SU-DHL-6 (cell line): ENCODE data around the gene MYH15.

Experiments used
- H2AFZ ChIP-seq: fragments of 200-600 bp; sonication (generic); 2 replicates; pipeline ENCODE4 v1.6.1; 2014; ENCODE audit warnings: low read depth, mild to moderate bottlenecking, moderate library complexity, mixed read lengths, antibody characterized with exemption, low read length; ENCODE audit not compliant: severe bottlenecking
- H3F3A ChIP-seq: fragments of 200-600 bp; shearing (Covaris generic); 2 replicates; pipeline ENCODE4 v1.6.0; 2016; ENCODE audit warnings: antibody characterized with exemption, mild to moderate bottlenecking; ENCODE audit not compliant: insufficient read depth
- H3K27ac ChIP-seq: fragments of 200-600 bp; sonication (generic); 2 replicates; pipeline ENCODE4 v1.5.1; 2016; ENCODE audit warnings: low read depth, mild to moderate bottlenecking, low read length, moderate library complexity, mixed read lengths
- H3K27me3 ChIP-seq: fragments of 200-600 bp; sonication (generic), shearing (Covaris generic); 2 replicates; pipeline ENCODE4 v1.6.0; 2014; ENCODE audit warnings: mild to moderate bottlenecking, low read length
- H3K36me3 ChIP-seq: fragments of 200-600 bp; sonication (generic); 2 replicates; pipeline ENCODE4 v1.6.1; 2014; ENCODE audit warnings: mild to moderate bottlenecking, low read length, mixed read lengths
- H3K4me2 ChIP-seq: fragments of 300-600, 200-600 bp; shearing (Covaris generic), sonication (generic); 2 replicates; pipeline ENCODE4 v1.6.0; 2014; ENCODE audit warnings: low read length, low read depth, mild to moderate bottlenecking; ENCODE audit not compliant: poor library complexity, severe bottlenecking
- H3K4me3 ChIP-seq: fragments of 200-600 bp; sonication (generic); 2 replicates; pipeline ENCODE4 v1.5.1; 2014; ENCODE audit warnings: antibody characterized with exemption, low read length, mild to moderate bottlenecking, mixed read lengths; ENCODE audit not compliant: insufficient read depth, poor library complexity, severe bottlenecking
- H3K79me2 ChIP-seq: fragments of 200-600 bp; sonication (generic); 2 replicates; pipeline ENCODE4 v1.6.1; 2014; ENCODE audit warnings: mild to moderate bottlenecking, low read length, moderate library complexity; ENCODE audit not compliant: insufficient read depth
- H3K9ac ChIP-seq: fragments of 200-600 bp; sonication (generic); 2 replicates; pipeline ENCODE4 v1.7.0; 2014; ENCODE audit warnings: mild to moderate bottlenecking, low read length
- H3K9me2 ChIP-seq: fragments of 200-600 bp; sonication (generic); replicated peaks from 2 replicates; pipeline ENCODE4 v1.6.1; 2014; ENCODE audit warnings: low read length; ENCODE audit not compliant: insufficient read depth
- H3K9me3 ChIP-seq: fragments of 200-600 bp; sonication (generic); 2 replicates; pipeline ENCODE4 v1.6.1; 2014; ENCODE audit warnings: low read length, mixed read lengths; ENCODE audit not compliant: insufficient read depth
- H4K20me1 ChIP-seq: fragments of 200-600 bp; sonication (generic); 2 replicates; pipeline ENCODE4 v1.6.1; 2014; ENCODE audit warnings: low read depth, mild to moderate bottlenecking, antibody characterized with exemption, low read length, moderate library complexity, mixed read lengths
- CTCF ChIP-seq: fragments of 200-600 bp; sonication (generic); IDR thresholded peaks from one replicate; pipeline ENCODE4 v1.5.1; 2017; ENCODE audit warnings: antibody characterized with exemption, mild to moderate bottlenecking, low read length, moderate library complexity; ENCODE audit not compliant: insufficient read depth, poor library complexity, severe bottlenecking
- EZH2phosphoT487 ChIP-seq: fragments of 200-600 bp; sonication (generic), shearing (Covaris generic); conservative IDR thresholded peaks from 2 replicates; pipeline ENCODE4 v1.6.1; 2018; ENCODE audit warnings: mild to moderate bottlenecking, antibody characterized with exemption, low read length, moderate library complexity, mixed read lengths

Gene MYH15

DNA sequence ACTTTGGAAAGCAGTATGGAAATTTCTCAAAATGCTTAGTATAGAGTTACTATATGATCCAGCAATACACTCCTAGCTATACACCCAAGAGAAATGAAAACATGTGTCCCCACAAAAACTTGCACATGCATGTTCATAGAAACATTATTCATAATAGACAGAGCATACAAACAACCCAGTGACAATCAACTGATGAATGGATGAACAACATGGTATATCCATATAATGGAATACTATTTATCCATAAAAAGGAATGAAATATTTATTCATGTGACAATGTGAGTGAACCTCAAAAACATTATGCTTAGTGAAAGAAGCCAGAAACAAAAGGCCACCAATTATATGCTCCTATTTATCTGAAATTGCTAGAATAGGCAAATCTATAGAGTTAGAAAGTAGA, 6.7 kb downstream of the MYH15 start:
- Histone ChIP-seq H3F3A (no peaks in the 10 kb centered on the region), H3K36me3 (no peaks in the 10 kb centered on the region), H3K79me2 (no peaks in the 10 kb centered on the region), H3K4me3 (no peak overlapping the region), H2AFZ (no peak overlapping the region), H3K9me2 (no peaks in the 10 kb centered on the region), H3K4me2 (no peak overlapping the region), H3K9me3 (no peaks in the 10 kb centered on the region), H3K27ac (no peak overlapping the region), H3K9ac (no peak overlapping the region), H3K27me3 (no peaks in the 10 kb centered on the region), H4K20me1 (no peaks in the 10 kb centered on the region)
- TF ChIP-seq CTCF (no peak), EZH2phosphoT487 (no peak)

GRCh38 chr3:108501535-108501934, 8.9 kb downstream of the MYH15 start:
- Histone ChIP-seq H3K9me3 (no peaks in the 10 kb centered on the region), H3F3A (no peaks in the 10 kb centered on the region), H3K27ac (no peak overlapping the region), H2AFZ (no peak overlapping the region), H4K20me1 (no peaks in the 10 kb centered on the region), H3K36me3 (no peaks in the 10 kb centered on the region), H3K27me3 (no peaks in the 10 kb centered on the region), H3K9me2 (no peaks in the 10 kb centered on the region), H3K9ac (no peak overlapping the region), H3K79me2 (no peaks in the 10 kb centered on the region), H3K4me2 (no peak overlapping the region), H3K4me3 (no peak overlapping the region)
- TF ChIP-seq EZH2phosphoT487, result no peak
- TF ChIP-seq CTCF, result no peak

GRCh38 chr3:108500728-108501127, 9.7 kb downstream of the MYH15 start:
- TF ChIP-seq CTCF, result no peak
- TF ChIP-seq EZH2phosphoT487, result no peak
- Histone ChIP-seq H3K27me3 (no peaks in the 10 kb centered on the region), H3K4me3 (no peak overlapping the region), H2AFZ (no peak overlapping the region), H3K27ac (no peak overlapping the region), H3K9me2 (no peaks in the 10 kb centered on the region), H3K36me3 (no peaks in the 10 kb centered on the region), H3K4me2 (no peak overlapping the region), H4K20me1 (no peaks in the 10 kb centered on the region), H3K9me3 (no peaks in the 10 kb centered on the region), H3K9ac (no peak overlapping the region), H3K79me2 (no peaks in the 10 kb centered on the region), H3F3A (no peaks in the 10 kb centered on the region)

- TF ChIP-seq EZH2phosphoT487, result no peak
- TF ChIP-seq CTCF, result no peak
- H3K27ac ChIP-seq, result no peak overlapping the region
- H3K27me3 ChIP-seq, result no peaks in the 10 kb centered on the region
- no peak overlapping the region for H3K4me3 ChIP-seq
- no peaks in the 10 kb centered on the region for H3K36me3 ChIP-seq
- no peak overlapping the region for H3K4me2 ChIP-seq
- no peaks in the 10 kb centered on the region for H3K79me2 ChIP-seq
- H3K9me3 ChIP-seq, result no peaks in the 10 kb centered on the region
- no peaks in the 10 kb centered on the region for H3F3A ChIP-seq
- no peaks in the 10 kb centered on the region for H3K9me2 ChIP-seq
- no peak overlapping the region for H3K9ac ChIP-seq
- H4K20me1 ChIP-seq, result no peaks in the 10 kb centered on the region
- no peak overlapping the region for H2AFZ ChIP-seq
Observed at GRCh38 chr3:108497271-108497670, 13.1 kb downstream of the MYH15 start.
